GM10266 (cell line): Measurements from ENCODE around the gene EFNA5.

Experiments
- DNase-seq: peaks from one replicate; pipeline ENCODE4 v3.0.0; 2012; ENCODE audit errors: extremely low spot score
- CTCF ChIP-seq: IDR thresholded peaks from 2 replicates; pipeline ENCODE4 v1.5.1; 2012; ENCODE audit warnings: mild to moderate bottlenecking, low read depth; ENCODE audit not compliant: control insufficient read depth, insufficient read depth; ENCODE audit errors: missing control alignments

Gene EFNA5

GRCh38 chr5:107687404-107687803 lies 16.7 kb upstream of the EFNA5 start:
- TF ChIP-seq CTCF: no peak
- no peak for DNase-seq

DNA sequence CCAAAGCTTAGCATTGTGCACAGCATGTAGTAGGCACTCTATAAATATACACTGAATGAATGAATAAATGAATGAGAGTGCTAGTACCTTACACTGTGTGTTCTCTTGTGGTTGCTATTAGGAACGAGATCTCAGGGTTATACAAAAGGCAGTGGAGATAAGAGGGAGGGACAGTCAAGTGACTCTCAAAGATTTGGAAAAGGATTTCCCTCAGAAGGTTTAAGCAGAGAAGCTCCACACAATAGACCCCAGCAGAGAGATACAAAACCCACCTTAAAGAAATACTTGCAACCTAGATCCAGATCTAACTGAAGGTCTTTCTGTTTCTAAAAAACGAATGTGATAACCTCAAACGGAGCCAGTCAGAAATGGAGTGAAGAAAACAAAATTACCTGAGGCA lies 11.8 kb upstream of the EFNA5 start:
- DNase-seq: no peak
- TF ChIP-seq CTCF: no peak

GRCh38 chr5:107680799-107681198 lies 10.1 kb upstream of the EFNA5 start:
- DNase-seq: no peak
- TF ChIP-seq CTCF: no peak

- no peak for TF ChIP-seq CTCF
- DNase-seq: no peak
Observed at GRCh38 chr5:107680099-107680498, 9.4 kb upstream of the EFNA5 start.

GRCh38 chr5:107676702-107677101 lies 6.0 kb upstream of the EFNA5 start:
- no peak for TF ChIP-seq CTCF
- DNase-seq: no peak

DNA sequence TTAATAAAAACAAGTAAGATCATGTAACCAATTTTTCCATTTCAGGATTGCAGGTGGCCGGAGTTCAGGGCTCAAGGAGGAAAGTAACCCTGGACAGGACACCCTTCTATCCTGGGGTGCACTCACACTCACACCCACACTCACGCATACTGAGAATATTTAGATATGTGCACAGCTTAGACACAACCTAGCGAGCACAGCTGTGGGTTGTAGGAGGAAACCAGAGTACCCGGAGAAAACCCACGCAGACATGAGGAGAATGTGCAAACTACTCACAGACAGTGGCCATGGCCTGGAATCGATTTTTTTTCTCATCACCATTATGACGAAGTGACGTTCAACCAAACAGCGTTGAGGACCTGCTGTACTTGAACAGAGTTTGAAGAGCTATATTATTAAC lies 4.5 kb upstream of the EFNA5 start:
- no peak for TF ChIP-seq CTCF
- DNase-seq: no peak

DNA sequence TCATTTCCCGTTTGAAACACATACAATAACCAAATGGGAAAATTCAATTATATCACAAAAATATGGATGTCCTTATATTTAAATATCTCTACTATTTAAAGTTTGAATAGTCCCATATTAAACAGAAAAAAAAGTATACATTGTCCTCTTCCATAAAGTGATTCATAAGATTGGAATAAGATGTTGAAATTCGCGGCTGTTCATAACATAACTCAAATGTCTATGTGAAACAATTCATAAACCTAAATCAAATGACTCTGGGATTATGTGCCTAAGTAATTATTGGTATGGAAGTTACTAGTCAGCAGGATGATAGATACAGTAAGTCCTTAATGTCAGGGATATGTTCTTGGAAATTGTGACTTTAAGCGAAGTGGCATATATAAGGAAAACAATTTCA lies 3.9 kb upstream of the EFNA5 start:
- TF ChIP-seq CTCF: no peak
- no peak for DNase-seq
